GM12892 (cell line): ENCODE measurements around the gene CIDEB.

Experiments used
- POLR2A ChIP-seq: IDR thresholded peaks from 2 replicates; pipeline ENCODE4 v1.6.1; 2011; ENCODE audit warnings: low read depth, low read length, control low read depth
- POLR2AphosphoS5 ChIP-seq: IDR thresholded peaks from 2 replicates; pipeline ENCODE4 v1.6.1; 2011; ENCODE audit warnings: low read depth, low read length, control low read depth
- TAF1 ChIP-seq: IDR thresholded peaks from 2 replicates; pipeline ENCODE4 v1.6.1; 2011; ENCODE audit warnings: low read depth, mild to moderate bottlenecking, control low read depth, low read length, borderline replicate concordance

DNA sequence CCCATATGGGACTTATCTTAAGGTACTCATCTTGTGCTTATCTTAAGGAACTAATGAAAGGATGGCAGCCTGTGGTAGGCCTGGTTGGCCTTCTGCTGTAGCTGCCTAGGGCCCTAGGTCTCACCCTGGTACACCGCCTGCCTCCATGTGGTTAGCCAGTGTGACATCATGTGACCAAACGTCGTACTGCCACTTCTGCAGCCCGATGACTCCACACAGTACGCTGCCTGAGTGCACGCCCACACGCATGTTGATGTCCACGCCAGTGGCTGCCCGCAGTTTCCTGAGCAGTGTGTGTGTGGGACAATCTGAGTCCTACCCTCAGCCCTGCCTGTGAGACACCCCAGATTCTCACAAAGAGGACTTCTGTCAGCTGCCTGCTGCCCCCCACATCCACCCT, 22.0 kb upstream of the CIDEB start:
- TF ChIP-seq POLR2A (no peak), TAF1 (no peak), POLR2AphosphoS5 (no peak)
